ENCODE results near the gene SP5. TPM values are rescaled to one million over a fixed set of nuclear protein-coding genes. Genes with fewer than 3 reads are reported as not detected.
A peak's percentile ranks its signal among the peaks of the same experiment; 100 is the strongest.

Gene SP5
- total RNA-seq, 2 experiments from 2014 or later, result not detected

DNA sequence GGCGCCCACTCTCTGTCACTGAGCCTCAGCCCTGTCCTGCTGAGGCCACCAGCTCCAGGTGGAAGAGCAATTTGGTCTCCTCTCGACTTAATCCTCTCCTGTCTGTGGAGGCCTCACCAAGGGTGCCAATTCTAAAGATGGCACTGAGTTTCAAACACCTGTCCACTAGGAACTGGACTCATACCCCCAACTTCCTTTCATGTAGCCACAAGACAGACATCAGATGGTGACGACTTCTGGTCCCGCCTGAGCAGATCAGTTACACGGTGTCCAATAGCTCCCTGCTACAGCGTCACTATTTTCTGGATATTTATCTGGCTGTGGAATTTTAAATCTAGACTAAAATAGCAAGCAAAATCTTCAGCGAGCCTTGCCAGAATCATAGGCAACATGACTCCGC is 24.5 kb upstream of the SP5 start:
- peaks cover 1% of the 10 kb centered on the region for H3K27me3 Mint-ChIP-seq (ENCODE audit: low read depth)
- ChIA-PET CTCF (no interaction called here), POLR2A (no interaction called here)
- DNase-seq, result no peak
- no peak overlapping the region for H3K4me3 Mint-ChIP-seq
- H3K27ac Mint-ChIP-seq, result no peak overlapping the region
- no peaks in the 10 kb centered on the region for H3K9me3 Mint-ChIP-seq (ENCODE audit: insufficient read depth)
- ATAC-seq, result no peak
- H3K4me1 Mint-ChIP-seq (ENCODE audit: low read depth), result no peaks in the 10 kb centered on the region
- no peaks in the 10 kb centered on the region for H3K36me3 Mint-ChIP-seq (ENCODE audit: low read depth)

DNA sequence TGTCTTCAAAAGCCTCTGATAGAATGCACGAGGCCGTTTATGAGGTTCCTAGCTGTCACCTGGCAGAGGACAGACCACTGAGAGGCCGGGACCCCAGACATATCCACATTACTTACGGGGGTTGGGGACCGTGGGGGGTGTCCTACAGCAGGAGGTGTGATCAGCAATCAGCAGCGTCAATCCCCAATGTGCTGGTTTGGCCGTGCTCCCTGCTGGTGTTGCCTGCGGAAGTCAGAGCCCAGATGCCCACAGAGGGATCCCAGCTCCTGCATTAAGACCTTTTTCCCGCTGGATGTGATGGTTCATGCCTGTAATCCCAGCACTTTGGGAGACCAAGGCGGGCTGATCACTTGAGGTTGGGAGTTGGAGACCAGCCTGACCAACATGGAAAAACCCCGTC is 20.8 kb upstream of the SP5 start:
- Mint-ChIP-seq H3K4me3 (no peak overlapping the region), H3K9me3 (ENCODE audit: insufficient read depth) (no peaks in the 10 kb centered on the region), H3K27me3 (ENCODE audit: low read depth) (peaks cover 3% of the 10 kb centered on the region), H3K36me3 (ENCODE audit: low read depth) (no peaks in the 10 kb centered on the region), H3K27ac (no peak overlapping the region), H3K4me1 (ENCODE audit: low read depth) (no peaks in the 10 kb centered on the region)
- ChIA-PET POLR2A (no interaction called here), CTCF (no interaction called here)
- ATAC-seq (no peak), DNase-seq (no peak)

DNA sequence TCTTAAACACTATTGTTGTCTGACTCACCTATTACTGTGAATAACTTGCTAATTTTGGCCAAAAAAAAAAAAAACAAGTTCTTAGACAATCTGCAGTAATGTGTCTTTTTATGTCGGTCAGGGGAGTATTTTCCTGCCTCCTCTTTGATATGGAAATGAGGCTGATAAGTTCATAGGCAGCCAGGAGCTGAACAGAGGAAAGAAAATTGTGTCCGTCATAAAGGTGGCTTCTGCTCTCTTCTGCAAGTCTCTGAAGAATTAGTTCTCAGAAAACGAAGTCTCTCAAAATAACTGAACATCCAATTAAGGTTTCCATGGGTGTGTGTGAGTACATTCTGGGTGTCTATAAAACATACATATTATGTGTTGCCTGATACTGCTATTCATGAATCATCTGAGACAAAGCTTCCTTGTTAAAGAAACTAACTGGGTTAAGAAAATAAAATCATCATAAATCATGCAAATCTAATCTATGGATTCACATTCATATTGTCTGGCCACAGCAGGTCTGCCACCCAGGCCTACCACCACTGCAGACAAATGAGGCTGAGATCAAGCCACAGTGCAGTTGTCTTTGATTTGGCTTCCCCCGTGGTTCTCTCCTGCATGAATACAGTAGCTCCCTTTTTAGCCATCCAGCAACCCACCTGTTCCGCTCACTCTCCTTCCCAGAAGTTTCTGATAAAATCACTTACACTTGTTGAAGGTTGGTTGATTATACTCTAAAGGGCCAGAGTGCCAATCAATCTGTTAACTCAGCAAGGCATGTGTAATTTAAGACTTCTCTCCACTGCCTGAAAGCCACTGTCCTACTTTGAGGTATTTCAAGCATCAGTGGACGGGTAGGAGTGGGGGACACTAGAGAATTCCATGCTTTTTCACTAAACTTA is 19.4 kb upstream of the SP5 start:
- DNase-seq (no peak), ATAC-seq (no peak)
- Mint-ChIP-seq H3K27ac (no peak overlapping the region), H3K36me3 (ENCODE audit: low read depth) (no peaks in the 10 kb centered on the region), H3K9me3 (ENCODE audit: insufficient read depth) (no peaks in the 10 kb centered on the region), H3K4me1 (ENCODE audit: low read depth) (no peaks in the 10 kb centered on the region), H3K27me3 (ENCODE audit: low read depth) (peaks cover 7% of the 10 kb centered on the region), H3K4me3 (no peak overlapping the region)
- ChIA-PET POLR2A (no interaction called here), CTCF (no interaction called here)

DNA sequence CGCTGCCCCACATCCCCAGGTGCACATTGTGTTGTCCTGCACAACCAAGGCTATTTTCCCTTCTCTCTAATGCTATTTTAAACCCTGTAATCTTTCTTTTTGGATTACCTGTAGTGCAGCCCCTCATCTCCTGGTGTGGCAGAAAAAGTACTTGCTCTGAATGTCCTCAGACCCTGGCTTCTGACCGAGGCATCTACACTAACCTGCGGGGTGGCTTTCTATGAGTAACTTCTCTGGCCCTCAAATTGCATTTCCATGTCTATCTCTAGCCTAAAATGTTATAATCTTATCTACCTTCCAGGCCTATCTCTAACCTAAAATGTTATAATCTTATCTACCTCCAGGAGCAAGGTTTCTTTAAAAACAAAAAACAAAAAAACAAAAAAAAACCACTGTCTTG is 18.2 kb upstream of the SP5 start:
- H3K27me3 Mint-ChIP-seq (ENCODE audit: low read depth), result peaks cover 10% of the 10 kb centered on the region
- ChIA-PET POLR2A (no interaction called here), CTCF (no interaction called here)
- DNase-seq, result no peak
- no peaks in the 10 kb centered on the region for H3K36me3 Mint-ChIP-seq (ENCODE audit: low read depth)
- no peaks in the 10 kb centered on the region for H3K9me3 Mint-ChIP-seq (ENCODE audit: insufficient read depth)
- no peak for ATAC-seq
- H3K4me3 Mint-ChIP-seq, result no peak overlapping the region
- no peaks in the 10 kb centered on the region for H3K4me1 Mint-ChIP-seq (ENCODE audit: low read depth)
- H3K27ac Mint-ChIP-seq, result no peak overlapping the region

DNA sequence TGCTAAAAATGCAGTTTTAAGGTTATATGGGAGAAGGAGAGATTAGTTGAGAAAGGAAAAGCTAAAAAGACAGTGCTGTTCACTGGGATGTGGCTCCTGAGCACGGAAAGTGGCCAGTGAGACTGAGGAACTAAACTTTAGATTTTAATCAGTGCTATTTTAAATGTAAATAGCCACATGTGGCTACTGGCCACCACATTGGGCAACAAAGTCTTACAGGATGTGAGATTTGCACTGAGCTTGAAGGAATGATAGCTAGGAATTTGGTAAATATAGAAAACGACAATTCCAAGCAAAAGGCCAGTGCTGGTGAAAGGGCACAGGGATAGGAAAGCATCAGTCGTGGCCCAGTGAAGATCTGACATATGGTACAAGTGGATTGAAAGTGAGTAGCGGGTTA is 14.1 kb upstream of the SP5 start:
- Mint-ChIP-seq H3K27ac (no peak overlapping the region), H3K27me3 (ENCODE audit: low read depth) (peaks cover 23% of the 10 kb centered on the region), H3K36me3 (ENCODE audit: low read depth) (no peaks in the 10 kb centered on the region), H3K4me3 (no peak overlapping the region), H3K9me3 (ENCODE audit: insufficient read depth) (no peaks in the 10 kb centered on the region), H3K4me1 (ENCODE audit: low read depth) (no peaks in the 10 kb centered on the region)
- ChIA-PET CTCF (no interaction called here), POLR2A (no interaction called here)
- DNase-seq (no peak), ATAC-seq (no peak)

DNA sequence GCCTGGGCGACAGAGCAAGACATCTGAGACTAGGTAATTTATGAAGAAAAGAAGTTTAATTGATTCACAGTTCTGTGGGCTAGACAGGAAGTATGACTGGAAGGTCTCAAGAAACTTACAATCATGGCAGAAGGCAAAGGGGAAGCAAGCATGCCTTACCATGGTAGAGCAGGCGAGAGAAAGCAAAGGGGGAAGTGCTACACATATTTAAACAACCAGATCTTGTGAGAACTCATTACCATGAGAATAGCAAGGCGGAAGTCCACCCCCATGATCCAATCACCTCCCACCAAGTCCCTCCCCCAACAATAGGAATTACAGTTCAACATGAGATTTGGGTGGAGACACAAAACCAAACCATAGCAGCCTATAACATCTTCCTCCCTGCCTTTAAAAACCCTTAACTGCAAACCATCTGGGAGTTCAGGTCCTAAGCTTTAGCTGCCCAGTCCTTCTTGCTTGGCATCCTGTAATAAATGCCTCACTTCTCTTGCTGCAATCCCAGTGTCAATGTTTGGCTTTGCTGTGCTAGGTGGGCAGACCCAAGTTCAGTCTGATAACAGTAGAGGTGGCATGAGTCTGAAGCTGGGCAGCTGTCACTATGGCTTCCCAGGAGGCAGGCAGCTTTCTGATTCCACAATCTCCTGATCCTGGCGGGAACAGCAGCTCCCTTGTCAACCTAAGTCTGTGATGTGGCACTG is 11.2 kb upstream of the SP5 start:
- H3K36me3 Mint-ChIP-seq (ENCODE audit: low read depth), result no peaks in the 10 kb centered on the region
- no peak overlapping the region for H3K27ac Mint-ChIP-seq
- H3K4me3 Mint-ChIP-seq, result no peak overlapping the region
- H3K27me3 Mint-ChIP-seq (ENCODE audit: low read depth), result peaks cover 35% of the 10 kb centered on the region
- H3K9me3 Mint-ChIP-seq (ENCODE audit: insufficient read depth), result no peaks in the 10 kb centered on the region
- CTCF ChIA-PET, result no interaction called here
- no peaks in the 10 kb centered on the region for H3K4me1 Mint-ChIP-seq (ENCODE audit: low read depth)
- DNase-seq (no peak), ATAC-seq (no peak)
- POLR2A ChIA-PET, result no interaction called here

DNA sequence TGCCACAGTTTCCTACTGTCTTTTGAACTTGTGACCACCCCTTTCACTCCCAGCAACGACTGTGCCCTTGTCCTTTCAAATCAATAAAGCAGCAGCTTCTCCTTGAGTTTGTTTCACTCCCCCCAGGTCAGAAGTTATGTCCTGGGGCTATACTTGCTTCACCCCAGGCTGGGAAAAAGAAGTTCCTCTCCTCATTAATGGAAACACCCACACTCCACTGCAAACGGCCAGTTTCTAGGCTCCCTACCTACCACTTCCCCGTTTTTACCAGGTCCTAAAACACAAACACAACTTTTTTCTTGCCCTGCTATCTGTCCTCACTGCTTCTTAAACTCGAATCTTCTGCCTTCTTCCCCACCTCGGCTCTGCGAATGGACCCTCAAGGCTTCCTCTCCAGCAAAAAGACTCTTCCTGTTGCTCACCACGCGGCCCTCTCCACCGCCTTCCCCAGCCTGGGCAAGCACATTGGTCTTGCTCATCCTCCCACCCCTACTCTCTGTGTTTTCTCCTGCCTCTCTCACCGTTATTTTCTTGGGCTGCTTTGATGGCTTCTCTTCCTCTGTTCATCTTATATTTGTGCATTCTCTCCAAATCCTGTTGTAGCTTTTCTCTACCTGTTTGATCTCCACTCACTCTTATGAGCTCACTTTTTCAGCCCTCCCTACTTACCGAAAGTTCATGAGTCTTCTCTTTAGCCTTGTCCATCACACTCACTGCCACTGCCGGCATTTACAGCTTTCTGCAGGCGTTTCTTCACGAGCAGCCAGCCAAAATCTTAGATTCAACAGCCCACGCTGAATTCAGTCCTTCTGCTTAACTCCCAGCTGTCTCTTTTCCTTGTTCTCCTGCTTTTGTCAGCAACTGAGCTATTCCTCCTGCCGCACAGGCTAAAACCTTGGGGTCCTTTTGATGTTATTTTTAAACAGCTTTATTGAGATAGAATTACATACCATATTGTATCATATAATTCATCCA is 7.0 kb upstream of the SP5 start:
- CTCF ChIA-PET, result no interaction called here
- Mint-ChIP-seq H3K36me3 (ENCODE audit: low read depth) (no peaks in the 10 kb centered on the region), H3K9me3 (ENCODE audit: insufficient read depth) (no peaks in the 10 kb centered on the region), H3K27me3 (ENCODE audit: low read depth) (peaks cover 61% of the 10 kb centered on the region), H3K27ac (no peak overlapping the region), H3K4me3 (no peak overlapping the region), H3K4me1 (ENCODE audit: low read depth) (peaks cover 5% of the 10 kb centered on the region)
- POLR2A ChIA-PET, result no interaction called here
- ATAC-seq (no peak), DNase-seq (no peak)

DNA sequence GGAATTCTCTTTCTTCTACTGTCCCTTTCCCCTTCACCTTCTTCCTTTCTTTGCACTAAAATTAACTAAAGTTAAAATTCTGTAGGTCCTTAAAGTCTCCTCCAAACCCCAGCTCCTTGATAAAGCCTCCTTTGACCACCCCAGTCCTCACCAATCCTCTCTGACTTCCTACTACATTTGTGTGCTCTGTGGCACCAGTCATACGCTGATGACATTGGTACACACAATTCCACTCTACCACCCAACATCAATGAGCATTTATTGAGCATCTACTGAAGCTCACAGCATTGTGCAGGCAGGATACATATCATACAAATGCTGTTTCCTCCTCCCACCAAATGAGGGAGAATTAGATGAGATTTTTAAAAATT is 4.5 kb upstream of the SP5 start:
- DNase-seq, result no peak
- H3K9me3 Mint-ChIP-seq (ENCODE audit: insufficient read depth), result no peaks in the 10 kb centered on the region
- peaks cover 15% of the 10 kb centered on the region for H3K4me1 Mint-ChIP-seq (ENCODE audit: low read depth)
- no peak overlapping the region for H3K27ac Mint-ChIP-seq
- ChIA-PET POLR2A (no interaction called here), CTCF (interaction anchor here (0.8 to 2.0 kb wide), 4 partner anchors 8 to 303 kb away, joined by 3 to 5 read pairs (median 3); no protein-coding TSS in a partner anchor)
- H3K36me3 Mint-ChIP-seq (ENCODE audit: low read depth), result no peaks in the 10 kb centered on the region
- no peak for ATAC-seq
- H3K4me3 Mint-ChIP-seq, result no peak overlapping the region
- peaks cover 62% of the 10 kb centered on the region for H3K27me3 Mint-ChIP-seq (ENCODE audit: low read depth)

DNA sequence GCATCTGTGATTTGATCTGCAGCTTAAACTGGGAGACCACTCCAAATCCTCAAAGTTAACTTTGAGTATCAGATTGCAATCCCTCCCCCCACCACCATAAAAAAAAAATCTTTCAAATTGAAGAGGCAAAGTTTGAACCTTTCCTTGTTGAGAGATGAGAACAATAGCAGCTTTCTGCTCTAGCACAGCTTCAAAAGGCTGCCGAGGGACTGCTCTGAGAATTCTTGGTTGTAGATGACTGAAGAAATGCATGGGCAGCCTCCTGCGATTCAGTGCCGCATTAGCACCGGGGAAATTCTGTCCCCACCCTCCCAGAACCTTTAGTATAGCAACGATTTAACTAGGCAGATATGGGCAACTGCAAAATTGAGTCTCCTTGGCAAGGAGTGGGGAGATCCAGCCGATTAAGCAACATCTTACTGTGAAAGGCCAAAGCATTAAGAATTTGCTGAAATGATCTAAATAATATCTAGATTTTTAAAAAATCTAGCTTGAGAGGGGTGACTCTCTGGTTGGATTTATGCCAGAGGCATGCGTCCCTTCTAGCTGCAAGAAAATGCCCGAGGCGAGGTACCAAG is 3.9 kb upstream of the SP5 start:
- no peak overlapping the region for H3K27ac Mint-ChIP-seq
- ChIA-PET CTCF (interaction anchor here (0.9 to 2.0 kb wide), 3 partner anchors 11 to 217 kb away, joined by 3 to 5 read pairs (median 3); partner anchors contain the start of gene GORASP2), POLR2A (no interaction called here)
- no peaks in the 10 kb centered on the region for H3K36me3 Mint-ChIP-seq (ENCODE audit: low read depth)
- H3K27me3 Mint-ChIP-seq (ENCODE audit: low read depth), result peaks cover 67% of the 10 kb centered on the region
- no peaks in the 10 kb centered on the region for H3K9me3 Mint-ChIP-seq (ENCODE audit: insufficient read depth)
- ATAC-seq (no peak), DNase-seq (no peak)
- H3K4me3 Mint-ChIP-seq, result no peak overlapping the region
- H3K4me1 Mint-ChIP-seq (ENCODE audit: low read depth), result peaks cover 18% of the 10 kb centered on the region

DNA sequence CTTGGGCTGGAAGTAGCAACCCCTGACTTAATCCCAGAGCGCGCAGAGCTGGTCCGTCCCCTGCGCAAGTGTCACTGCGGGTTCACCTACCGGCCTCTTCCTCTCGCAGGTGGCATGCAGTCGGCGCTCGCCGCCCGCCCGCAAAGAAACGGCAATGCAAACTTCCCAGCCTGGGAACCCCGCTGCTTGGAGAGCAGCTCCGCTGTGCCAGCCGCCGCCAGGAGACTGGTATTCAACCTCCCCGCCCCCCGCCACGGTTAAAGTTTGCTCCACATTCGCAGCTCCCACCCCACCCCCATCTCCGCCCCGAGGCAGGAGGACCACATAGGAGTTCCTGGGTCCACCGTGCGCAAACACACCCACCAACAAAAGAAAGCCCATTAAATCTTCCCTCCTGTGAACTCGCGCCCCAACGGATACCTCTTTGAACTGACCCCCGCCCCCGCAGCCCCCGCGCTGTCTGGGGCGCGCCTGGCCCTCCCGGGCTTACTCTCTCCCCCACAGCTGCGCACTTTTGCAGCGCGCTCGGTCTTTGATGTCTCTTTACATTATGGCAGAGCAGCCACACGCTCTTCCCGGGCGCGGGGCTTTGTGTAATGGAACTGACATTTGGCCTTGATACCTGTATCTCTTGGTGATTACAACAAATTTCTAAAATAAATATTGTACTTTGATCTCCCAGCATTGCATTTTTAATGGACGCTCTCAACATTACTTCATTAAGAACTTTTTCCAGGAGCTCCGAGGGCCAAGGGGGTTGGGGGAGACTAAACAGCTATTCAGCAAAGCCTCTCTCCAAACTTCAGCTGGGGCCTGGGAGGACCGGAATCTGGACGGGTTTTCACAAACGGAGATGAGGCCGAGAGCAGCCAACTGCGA is 3.1 kb upstream of the SP5 start:
- Mint-ChIP-seq H3K4me1 (ENCODE audit: low read depth) (peaks cover 19% of the 10 kb centered on the region), H3K27ac (no peak overlapping the region), H3K27me3 (ENCODE audit: low read depth) (peaks cover 70% of the 10 kb centered on the region), H3K9me3 (ENCODE audit: insufficient read depth) (no peaks in the 10 kb centered on the region), H3K4me3 (peak overlapping the region; percentile 2), H3K36me3 (ENCODE audit: low read depth) (no peaks in the 10 kb centered on the region)
- ATAC-seq, result no peak
- ChIA-PET CTCF (interaction anchor here (0.6 to 2.0 kb wide), 5 partner anchors 101 to 388 kb away, joined by 3 to 5 read pairs (median 3); partner anchors contain the start of gene GORASP2), POLR2A (no interaction called here)
- DNase-seq, result no peak

Measured in activated CD8-positive, alpha-beta T cell treated with anti-CD3 and anti-CD28 coated beads, Interleukin-2, amount 10 ng/mL, durations not matched to agents 7 days and 5 days (primary cell).